Uterus (tissue), 2 donors: ENCODE measurements around the gene ANKRD52.
A peak's percentile ranks its signal among the peaks of the same experiment; 100 is the strongest.

ENCODE experiments used
- CTCF ChIP-seq, 4 experiments: fragments of 200-600 bp in 2 of 4; fragments of 450-650 bp in 2 of 4; sonication (generic) in 2 of 4; IDR thresholded peaks; one replicate each; pipeline ENCODE4 v1.5.1; 2016 to 2019; ENCODE audit warnings: antibody characterized with exemption in 4 of 4, mild to moderate bottlenecking in 2 of 4, moderate library complexity in 1 of 4
- POLR2A ChIP-seq, 2 donors: fragments of 450-650 bp; IDR thresholded peaks; one replicate each; pipeline ENCODE4 v1.6.1; 2016; ENCODE audit warnings: antibody characterized with exemption in 2 of 2, mild to moderate bottlenecking in 1 of 2, moderate library complexity in 1 of 2

- TF ChIP-seq CTCF (IDR thresholded peaks at IDR 0.05) (peak; percentile 39 to 49 (median 40)), POLR2A (IDR thresholded peaks at IDR 0.05) (no peak)
Observed at GRCh38 chr12:56206452-56207166, 51.6 kb downstream of the ANKRD52 start.
